Jurkat, Clone E6-1 (cell line): ENCODE data around the gene ACYP1.

Source experiments
- DNase-seq: peaks from one replicate; pipeline ENCODE4 v3.0.0-alpha.2; 2011; ENCODE audit warnings: low read depth, low spot score
- H3K4me3 ChIP-seq: 2 replicates; pipeline ENCODE4 v1.5.1; 2011; ENCODE audit warnings: mild to moderate bottlenecking, low read length, control low read depth, moderate library complexity

Gene ACYP1

DNA sequence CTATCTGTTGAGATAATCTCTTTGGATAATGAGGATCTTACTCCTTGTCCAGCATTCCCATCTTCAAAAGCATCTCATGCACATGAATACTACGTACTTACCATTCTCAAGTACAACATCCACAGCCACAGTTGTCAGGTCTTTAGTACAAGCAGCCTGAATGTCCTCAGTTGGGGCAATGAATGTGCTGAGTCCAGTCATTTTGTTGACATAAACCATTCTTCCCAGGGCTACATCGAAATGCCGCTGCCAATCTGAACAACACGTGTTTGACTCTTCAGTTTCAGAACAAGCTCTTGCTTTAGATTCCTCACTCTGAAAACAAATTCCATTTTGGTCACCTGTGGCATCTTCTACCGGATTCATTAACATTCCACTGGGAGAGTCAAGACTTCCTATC lies 17.5 kb downstream of the ACYP1 start:
- H3K4me3 ChIP-seq, result no peak overlapping the region
- DNase-seq, result no peak

DNA sequence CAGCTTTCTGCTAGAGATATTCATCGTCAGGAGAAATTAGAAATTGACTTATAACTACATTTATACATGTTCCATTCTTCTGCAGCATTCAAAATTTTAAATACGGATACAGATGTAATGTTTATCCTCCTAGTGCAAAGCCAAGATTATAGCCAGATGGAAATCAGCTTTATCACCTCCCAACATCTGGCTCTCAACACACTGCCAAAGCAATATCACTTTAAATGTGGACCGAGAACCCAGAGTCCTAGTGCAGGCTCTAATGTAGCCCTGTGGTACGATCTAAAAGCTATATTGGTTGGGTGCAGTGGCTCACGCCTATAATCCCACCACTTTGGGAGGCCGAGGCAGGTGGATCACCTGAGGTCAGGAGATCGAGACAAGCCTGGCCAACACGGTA lies 19.1 kb downstream of the ACYP1 start:
- H3K4me3 ChIP-seq, result no peak overlapping the region
- DNase-seq, result no peak

DNA sequence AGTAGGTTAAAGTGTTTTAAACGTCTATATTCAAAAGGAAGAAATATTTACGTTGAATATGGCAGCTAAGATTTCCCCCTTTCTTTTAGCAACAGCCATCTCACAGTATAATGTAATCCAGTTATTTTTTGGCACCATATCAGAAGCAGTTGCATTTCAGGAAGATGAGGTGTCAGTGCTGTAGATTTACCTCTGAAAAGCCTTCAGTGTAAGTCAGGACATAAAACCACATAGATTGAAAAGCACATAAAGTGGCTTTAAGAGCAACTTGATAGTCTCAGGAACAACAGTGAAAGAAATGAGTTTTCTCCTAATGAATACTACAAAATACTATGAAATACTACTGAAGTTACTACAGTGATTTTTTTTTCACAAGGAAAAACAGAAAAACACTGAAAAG lies 19.5 kb downstream of the ACYP1 start:
- DNase-seq, result no peak
- no peak overlapping the region for H3K4me3 ChIP-seq

DNA sequence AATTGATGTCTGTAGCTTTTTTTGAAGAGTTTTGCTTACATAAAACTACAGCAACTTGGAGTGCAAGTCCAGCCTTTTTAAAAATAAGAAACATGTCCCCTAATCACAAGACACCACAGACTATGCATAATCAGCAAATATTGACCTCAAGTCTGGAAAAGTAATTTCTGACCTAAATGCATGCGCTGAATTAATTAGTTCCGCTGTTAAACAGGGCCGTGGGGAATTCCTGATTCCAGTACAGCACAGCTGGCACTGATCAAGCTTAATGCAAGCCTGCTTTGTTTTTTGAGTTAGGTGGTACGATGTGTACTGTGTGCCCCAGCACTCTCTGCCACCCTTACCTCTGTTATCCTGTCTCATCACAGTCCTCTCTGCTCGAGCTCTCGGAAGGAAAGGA lies 21.8 kb downstream of the ACYP1 start:
- no peak overlapping the region for H3K4me3 ChIP-seq
- DNase-seq, result no peak

DNA sequence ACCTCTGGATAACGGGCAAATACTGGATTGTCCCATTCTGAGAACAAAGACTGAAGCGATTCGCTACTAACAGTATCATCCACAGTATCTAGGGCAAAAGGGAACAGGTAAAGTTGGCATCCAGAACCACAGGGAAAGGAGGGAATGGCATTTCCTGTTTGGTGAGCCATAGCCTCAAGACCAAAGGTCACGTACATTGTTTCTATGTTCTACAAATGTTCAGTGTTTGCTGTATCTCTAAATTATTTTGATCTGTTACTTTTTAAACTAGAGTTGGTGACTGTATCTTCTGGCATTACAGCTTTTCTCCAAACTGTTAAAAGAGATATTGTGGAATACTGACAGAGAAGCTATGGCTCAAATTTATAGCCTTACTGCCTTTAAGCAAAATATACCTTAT lies 22.2 kb downstream of the ACYP1 start:
- DNase-seq, result no peak
- no peak overlapping the region for H3K4me3 ChIP-seq

DNA sequence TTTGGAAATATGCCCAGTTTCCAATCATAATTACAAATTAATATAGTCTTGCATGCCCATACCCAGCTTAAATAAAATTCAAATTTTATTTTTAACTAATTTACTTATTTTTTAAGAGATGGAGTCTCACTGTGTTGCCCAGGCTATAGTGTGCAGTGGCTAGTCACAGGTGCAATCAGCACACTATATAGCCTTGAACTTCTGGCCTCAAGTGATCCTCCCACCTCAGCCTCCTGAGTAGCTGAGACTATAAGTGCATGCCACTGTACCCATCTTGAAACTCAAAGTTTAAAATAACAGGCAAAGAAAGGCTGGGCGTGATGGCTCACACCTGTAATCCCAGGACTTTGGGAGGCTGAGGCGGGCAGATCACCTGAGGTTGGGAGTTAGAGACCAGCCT lies 22.9 kb downstream of the ACYP1 start:
- no peak for DNase-seq
- no peak overlapping the region for H3K4me3 ChIP-seq

DNA sequence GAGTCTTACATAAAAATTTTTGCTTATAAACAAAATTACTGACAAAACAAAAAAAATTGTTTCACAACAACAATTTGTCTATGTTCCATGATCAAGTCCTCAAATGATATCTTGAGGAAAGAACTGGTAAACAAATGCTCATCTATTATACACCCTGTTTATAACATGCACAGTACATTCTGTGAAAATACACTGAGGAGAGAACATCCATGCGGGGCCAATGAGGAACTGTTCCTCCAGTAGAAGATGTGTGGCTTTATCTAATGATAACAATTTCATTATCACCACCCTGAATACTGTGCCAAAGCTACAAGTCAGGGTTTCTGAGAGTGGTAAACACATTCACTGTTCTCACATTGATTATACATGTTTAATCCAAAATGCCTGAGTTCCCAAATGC lies 23.3 kb downstream of the ACYP1 start:
- no peak overlapping the region for H3K4me3 ChIP-seq
- DNase-seq, result no peak

DNA sequence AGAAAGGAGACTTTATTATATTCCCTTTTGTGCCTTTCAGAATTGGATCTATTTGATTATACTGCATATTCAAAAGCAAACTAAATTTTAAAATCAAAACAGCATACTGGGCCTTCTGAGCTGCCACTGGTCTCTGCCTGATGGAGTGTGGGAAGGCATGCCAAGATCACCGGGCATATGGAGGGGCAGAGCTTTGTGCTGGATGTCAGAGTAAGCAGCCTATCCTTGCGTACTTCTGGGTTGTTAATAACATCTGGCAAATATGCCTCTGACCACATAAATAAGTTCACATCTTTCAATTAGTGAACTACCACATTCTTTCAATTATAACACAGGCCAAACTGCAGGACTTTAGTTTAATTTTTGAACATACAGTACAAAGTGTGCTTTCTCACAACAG lies 30.9 kb downstream of the ACYP1 start:
- DNase-seq, result no peak
- no peak overlapping the region for H3K4me3 ChIP-seq

DNA sequence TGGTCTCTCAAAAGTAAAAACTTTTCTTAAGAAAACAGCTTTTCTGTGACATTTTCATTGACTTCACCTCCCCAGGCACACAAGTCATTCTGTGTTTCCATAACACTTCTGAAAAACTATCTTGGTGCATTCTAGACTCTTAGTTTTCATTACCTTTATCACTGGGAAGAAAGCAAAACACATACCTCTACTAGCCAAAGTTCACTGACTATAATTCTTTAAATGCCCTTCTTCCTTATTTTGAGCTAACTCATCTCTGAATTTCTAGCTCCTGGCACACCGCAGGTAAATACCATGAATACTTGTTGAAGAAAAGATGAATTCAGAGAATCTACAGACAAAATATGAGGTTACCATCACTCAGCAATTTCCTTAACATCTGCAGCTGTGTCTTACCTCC lies 33.7 kb downstream of the ACYP1 start:
- no peak overlapping the region for H3K4me3 ChIP-seq
- DNase-seq, result no peak

DNA sequence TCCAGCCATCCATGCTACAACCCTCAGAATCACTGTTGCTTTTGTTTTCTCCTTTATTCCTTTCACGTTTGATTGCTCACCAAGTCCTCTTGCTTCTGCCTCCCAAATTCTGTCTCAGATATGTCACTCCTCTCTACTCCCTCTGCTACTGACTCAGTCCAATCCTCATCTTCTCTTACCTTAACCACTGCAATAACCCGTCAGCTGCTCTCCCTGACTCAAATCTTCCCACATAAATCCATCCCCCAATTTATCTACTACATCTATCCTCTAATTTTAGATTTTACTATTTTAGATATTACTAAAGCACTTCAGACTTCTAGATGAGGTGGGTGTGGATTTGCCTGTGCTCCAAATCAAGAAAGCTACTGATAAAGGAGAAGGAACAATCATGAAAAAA lies 37.9 kb downstream of the ACYP1 start:
- no peak overlapping the region for H3K4me3 ChIP-seq
- no peak for DNase-seq

DNA sequence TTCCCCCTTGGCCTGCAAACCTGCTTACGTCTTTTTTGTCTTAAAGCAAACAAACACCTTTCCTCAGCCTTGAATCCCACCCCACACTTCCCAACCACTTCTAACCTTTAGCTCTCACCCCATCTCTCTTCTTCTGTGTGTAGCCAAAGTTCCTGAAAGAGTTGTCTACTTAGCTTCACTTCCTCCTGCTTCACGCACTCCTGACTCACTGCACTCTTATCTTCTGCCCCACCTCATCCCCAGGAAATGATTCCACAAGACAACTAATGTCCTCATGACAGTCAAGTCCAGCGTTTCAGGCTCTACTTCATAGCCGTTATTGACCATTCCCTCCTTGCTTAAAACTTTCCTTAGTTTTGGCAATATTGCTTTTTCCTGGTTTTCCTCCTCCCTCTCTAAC lies 38.7 kb downstream of the ACYP1 start:
- DNase-seq, result no peak
- H3K4me3 ChIP-seq, result no peak overlapping the region

DNA sequence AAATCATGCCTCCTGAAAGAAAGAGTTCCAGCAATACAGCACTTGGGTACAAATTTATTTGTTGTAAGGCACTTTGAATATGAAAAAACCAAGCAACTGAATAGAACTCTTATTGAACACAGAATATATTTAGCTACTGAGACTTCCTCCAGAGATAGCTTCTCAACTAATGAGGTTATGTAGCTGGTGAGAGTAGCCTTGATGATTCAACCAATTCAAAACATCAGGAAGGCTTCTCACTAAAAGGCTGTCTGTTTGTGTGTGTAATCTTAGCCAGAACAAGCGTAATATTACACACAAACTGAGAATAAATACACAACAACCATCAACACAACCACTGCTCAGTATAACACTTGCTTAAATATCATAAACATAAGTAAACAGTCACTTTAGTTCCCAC lies 40.7 kb downstream of the ACYP1 start:
- DNase-seq, result no peak
- no peak overlapping the region for H3K4me3 ChIP-seq

DNA sequence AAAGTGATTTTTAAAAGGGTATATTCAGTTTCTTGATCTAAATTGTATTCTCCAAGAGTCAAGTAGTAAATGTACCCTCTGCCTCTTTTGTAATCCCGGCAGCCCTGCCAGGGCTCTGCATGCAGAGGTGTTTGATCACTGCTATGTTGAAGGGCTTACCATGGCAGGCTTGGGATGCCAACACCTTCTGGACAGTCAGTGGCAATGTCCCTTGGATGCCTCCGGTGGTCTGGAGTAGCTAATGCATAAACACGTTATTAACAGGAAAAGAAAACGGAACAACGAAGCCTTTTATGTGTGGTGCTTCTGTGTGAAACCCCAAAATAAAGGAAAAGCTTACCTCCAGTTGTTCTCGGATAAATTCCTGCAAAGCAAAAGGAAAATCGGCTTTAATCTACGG lies 41.2 kb downstream of the ACYP1 start:
- H3K4me3 ChIP-seq, result no peak overlapping the region
- no peak for DNase-seq

DNA sequence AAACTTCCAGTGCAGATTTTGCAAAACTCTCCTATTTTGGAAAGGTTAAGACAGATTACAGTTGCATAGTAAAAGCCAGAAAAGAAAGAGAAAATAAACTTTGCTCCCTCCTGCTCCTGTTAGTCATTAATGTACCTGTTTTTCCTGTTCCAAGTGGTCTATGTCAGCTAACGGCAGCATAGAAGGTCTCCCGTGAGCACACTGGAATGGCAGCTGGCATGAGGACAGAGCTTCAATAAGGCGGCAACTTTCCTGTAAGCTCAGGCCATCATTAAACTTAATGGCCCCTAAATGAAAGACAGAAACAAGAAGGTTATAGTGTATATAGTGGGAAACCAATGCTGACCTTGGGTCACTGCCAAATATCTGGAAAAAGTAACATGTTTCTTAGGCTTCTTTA lies 45.1 kb downstream of the ACYP1 start:
- no peak overlapping the region for H3K4me3 ChIP-seq
- DNase-seq, result no peak

DNA sequence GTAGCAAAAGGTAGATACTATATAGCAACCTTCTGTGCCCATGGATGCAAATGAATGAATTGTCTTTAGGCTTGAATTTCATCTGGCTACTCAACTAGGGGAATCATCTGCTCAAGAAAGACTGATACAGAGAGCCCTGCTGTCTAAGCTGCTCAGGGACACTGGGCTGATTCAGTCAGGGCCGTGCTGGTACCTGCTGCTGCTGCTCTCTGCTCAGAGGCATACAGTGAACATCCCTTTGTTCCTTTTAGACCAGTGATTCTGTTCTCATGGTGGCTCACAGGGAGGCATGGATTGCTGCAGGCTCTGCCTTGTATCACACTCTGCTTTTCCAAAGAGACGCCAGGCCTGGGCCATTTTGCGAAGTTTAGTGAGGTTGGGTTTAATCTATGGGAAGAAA lies 47.0 kb downstream of the ACYP1 start:
- no peak overlapping the region for H3K4me3 ChIP-seq
- no peak for DNase-seq

DNA sequence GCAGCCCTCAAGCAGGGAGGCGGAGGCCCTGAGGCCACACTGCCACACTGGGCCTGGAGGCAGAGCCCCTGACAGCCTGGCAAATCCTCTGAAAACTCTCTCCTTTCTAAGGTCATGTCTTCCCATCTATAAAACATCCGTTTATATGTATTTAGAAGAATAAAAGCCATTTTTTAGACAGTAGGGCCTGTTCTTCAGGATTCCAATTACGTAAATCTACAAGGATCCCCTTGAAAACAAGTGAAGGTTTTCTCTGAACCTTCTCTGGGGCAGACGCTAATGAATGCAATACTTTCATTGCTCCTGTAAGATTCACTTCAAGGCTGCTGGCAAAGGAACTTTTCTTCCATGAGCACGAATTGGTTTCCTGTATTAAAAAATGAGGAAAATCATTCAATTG lies 48.3 kb downstream of the ACYP1 start:
- no peak for DNase-seq
- H3K4me3 ChIP-seq, result no peak overlapping the region

DNA sequence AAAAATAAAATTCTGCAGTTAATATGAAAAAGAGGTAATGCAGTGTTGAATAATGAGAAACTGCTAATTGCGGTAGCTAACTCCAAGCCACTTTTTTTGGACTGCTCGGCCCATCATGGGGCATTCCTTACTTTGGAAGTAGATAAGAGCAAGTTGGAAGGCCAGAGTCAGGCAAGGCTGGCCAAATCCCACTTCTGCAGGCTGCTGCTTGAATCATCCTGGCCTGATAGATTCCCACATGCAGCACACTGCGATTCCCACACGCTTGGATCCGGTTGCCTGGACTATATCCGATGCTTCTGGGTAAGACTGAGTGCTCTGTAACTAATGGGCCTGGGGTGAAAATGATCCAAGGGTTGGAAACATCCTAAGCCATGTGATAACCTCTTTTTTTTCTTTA lies 50.5 kb downstream of the ACYP1 start:
- H3K4me3 ChIP-seq, result no peak overlapping the region
- no peak for DNase-seq

DNA sequence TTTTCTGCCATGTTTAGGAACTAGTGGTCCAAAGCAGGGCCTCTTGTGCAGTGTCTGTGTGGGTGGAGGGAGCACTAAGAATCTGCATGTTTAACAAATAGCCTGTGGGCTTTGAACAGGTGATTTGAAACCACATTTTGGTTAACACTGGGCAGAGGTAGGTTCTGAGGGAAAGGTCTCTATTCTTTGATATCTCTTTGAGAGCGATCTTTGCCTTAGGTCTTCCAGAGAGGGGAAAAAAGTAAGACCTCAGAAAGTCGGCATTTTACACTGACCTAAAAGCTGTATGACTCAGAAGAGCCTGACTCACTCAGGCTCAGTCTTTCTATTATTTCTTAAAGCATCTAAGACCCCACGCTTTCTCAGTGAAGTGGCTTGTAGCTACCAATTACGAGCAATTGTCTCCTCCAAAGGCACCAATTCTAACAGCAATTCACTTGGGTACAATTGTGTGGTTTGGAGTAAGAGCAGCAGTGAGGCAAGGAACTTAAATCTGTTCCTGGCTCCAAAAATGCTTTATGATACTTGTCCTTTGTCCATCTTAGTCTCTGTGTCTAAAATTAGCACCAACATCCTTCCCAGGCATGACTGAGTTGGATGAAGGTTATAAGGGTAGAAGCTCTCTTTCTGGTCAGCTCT lies 52.3 kb downstream of the ACYP1 start:
- H3K4me3 ChIP-seq, result no peak overlapping the region
- DNase-seq, result no peak

DNA sequence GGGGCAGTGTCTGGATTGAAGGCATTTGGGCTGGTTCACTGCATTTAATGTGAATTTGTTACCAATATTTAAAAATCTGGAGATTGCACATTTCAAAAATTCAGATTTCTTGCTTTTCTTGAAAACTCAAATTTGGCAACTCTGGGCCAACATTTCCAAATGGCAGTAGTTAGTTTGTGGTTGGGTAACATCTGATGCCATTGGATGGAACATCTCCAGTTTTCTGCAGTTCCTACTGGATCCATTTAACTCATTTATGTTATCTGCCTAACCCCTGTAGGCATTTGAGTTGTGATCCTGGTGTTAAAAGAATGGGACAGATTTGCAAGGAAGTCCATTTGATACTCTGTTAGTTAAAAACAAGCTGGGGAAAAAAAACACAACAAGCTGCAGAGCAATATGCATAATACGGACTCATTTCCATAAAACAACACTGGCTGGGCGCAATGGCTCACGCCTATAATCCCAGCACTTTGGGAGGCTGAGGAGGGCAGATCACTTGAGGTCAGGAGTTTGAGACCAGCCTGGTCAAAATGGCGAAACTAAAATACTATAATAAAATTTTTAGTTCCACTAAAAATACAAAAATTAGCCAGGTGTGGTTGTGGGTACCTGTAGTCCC lies 53.2 kb downstream of the ACYP1 start:
- no peak for DNase-seq

DNA sequence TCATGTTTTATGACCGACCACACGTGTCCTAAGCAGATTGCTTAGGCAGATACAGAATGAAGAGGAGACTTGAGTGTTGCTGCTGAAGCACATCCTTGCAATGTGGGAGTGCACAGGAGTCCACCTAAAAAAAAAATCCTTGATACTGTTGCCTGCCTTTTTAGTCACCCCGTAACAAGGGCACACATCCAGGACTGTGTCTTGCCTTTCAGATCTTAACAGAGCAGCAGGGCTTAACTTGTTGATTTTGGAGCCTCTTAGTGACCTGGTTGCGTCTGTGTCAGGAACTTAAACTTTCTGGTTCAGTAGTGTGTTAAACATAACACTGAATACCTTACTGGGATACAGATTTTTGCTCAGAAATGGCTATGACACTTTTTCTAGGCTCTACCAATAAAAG lies 54.6 kb downstream of the ACYP1 start:
- H3K4me3 ChIP-seq, result no peak overlapping the region
- no peak for DNase-seq

More for the DNA sequence above, 53.2 kb downstream of the ACYP1 start:
- H3K4me3 ChIP-seq, result no peak overlapping the region

DNA sequence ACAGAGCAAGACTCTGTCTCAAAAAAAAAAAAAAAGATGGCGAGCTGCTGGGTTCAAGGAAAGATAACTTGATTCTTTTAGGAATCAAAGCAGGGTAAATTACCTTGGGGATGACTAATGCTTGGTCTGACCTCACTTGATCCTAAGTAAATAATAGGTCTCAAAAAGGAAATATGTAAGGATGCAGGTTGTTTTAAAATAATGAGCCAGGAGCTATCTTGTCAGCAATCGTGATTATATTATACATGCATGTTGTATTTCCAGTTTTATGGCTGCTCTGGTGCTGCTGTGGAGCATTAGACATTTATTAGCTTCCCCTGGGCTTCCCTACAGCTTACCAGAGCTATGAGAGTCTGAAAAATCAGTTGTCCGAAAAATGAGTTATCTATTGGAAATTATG lies 58.5 kb downstream of the ACYP1 start:
- no peak overlapping the region for H3K4me3 ChIP-seq
- no peak for DNase-seq
